ENCODE results near the gene POLR2L. TPM values are rescaled to one million over a fixed set of nuclear protein-coding genes. Genes with fewer than 3 reads are reported as not detected.

The POLR2L gene
- total and polyA plus RNA-seq, 10 donors, result 24.6 to 131 (median 66.2) TPM

DNA sequence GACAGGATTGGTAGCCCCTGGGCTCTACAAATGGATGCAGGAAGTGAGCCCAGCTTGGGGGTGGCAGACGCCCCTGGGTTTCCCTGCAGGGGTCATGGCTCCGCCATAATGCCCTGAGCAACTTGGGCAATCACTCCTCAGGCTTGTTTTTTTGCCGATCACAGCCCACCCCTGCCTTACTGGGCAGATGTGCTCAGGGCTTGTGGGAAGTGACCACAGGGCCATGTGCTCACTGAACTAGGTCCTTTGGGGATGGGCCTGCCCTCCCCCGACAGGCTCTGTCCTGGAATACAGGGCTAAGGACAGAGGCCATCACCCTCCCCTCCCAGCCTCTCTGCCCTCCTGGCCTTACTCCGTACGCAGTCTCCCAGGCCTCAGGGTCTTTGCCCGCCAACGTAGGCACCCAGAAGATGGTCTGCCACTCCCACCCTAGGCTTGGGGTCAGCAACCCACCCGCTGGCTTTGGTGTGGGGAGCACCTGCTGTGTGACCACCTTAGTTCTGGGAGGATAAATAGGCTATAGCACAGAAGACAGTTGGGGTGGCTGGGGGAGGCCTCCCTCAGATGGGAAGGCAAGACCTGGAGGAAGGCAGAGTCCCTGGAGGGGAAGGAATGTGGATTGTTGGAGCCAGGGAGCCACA, 28.8 kb downstream of the POLR2L start:
- 62 to 83% (median 80%) methylated on average over 4 to 9 of the region's 9 CpGs for WGBS, 5 donors
- H3K27ac ChIP-seq, result no peak overlapping the region
- intact Hi-C loops (cut with DNase I; ENCODE audit: low total_unique reads), result no loop called here
- peaks cover 9 to 44% (median 31%) of the 10 kb centered on the region in 6 donors for H3K4me1 ChIP-seq
- no peaks in the 10 kb centered on the region for H3K9me3 ChIP-seq
- TF ChIP-seq POLR2A (IDR thresholded peaks at IDR 0.05) (no peak), POLR2AphosphoS5 (IDR thresholded peaks at IDR 0.05) (peak; percentile 16 to 66 (median 45))
- H3K36me3 ChIP-seq, result peaks cover 0 to 48% (median 31%) of the 10 kb centered on the region in 6 donors
- H3K4me3 ChIP-seq, result no peak overlapping the region
- no peak for DNase-seq
- H3K27me3 ChIP-seq (replicated peaks in 1 of 7), result no peaks in the 10 kb centered on the region

DNA sequence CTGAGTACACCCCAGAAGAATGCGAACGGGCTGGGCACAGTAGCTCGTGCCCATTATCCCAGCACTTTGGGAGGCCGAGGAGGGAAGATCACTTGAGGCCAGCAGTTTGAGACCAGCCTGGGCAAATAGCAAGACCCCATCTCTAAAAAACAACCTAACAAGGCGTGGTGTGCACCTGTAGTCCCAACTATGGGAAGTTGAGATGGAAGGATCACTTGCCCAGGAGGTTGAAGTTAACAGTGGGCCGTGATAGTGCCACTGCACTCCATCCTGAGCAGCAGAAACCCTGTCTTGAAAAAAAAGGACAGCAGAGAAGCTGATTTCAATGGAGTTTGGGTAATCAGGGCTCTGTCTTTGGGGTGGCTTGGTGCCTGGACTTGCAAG, 29.3 kb downstream of the POLR2L start:
- TF ChIP-seq, protein P1, sequence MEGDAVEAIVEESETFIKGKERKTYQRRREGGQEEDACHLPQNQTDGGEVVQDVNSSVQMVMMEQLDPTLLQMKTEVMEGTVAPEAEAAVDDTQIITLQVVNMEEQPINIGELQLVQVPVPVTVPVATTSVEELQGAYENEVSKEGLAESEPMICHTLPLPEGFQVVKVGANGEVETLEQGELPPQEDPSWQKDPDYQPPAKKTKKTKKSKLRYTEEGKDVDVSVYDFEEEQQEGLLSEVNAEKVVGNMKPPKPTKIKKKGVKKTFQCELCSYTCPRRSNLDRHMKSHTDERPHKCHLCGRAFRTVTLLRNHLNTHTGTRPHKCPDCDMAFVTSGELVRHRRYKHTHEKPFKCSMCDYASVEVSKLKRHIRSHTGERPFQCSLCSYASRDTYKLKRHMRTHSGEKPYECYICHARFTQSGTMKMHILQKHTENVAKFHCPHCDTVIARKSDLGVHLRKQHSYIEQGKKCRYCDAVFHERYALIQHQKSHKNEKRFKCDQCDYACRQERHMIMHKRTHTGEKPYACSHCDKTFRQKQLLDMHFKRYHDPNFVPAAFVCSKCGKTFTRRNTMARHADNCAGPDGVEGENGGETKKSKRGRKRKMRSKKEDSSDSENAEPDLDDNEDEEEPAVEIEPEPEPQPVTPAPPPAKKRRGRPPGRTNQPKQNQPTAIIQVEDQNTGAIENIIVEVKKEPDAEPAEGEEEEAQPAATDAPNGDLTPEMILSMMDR (IDR thresholded peaks at IDR 0.05 in 8 of 11, conservative IDR thresholded peaks at IDR 0.05 in 3 of 11), result no peak
- no peak for TF ChIP-seq POLR2AphosphoS5 (IDR thresholded peaks at IDR 0.05)
- no peak for TF ChIP-seq POLR2A (IDR thresholded peaks at IDR 0.05)

GRCh38 chr11:812390-812789, 29.9 kb downstream of the POLR2L start:
- H3K4me3 ChIP-seq, result no peak overlapping the region
- DNase-seq, result no peak
- H3K27ac ChIP-seq, result no peak overlapping the region
- WGBS, 5 donors, result 82 to 97% (median 92%) methylated on average over 2 to 3 of the region's 3 CpGs
- H3K27me3 ChIP-seq (replicated peaks in 1 of 7), result no peaks in the 10 kb centered on the region
- H3K4me1 ChIP-seq, result peaks cover 16 to 51% (median 38%) of the 10 kb centered on the region in 6 donors
- intact Hi-C loops (cut with DNase I; ENCODE audit: low total_unique reads), result no loop called here
- no peaks in the 10 kb centered on the region for H3K9me3 ChIP-seq
- TF ChIP-seq, protein P1 (IDR thresholded peaks at IDR 0.05 in 8 of 11, conservative IDR thresholded peaks at IDR 0.05 in 3 of 11), result no peak
- TF ChIP-seq POLR2A (IDR thresholded peaks at IDR 0.05) (no peak), POLR2AphosphoS5 (IDR thresholded peaks at IDR 0.05) (no peak)
- H3K36me3 ChIP-seq, result peaks cover 0 to 48% (median 31%) of the 10 kb centered on the region in 6 donors

More for the DNA sequence above, 29.3 kb downstream of the POLR2L start:
- Histone ChIP-seq H3K4me3 (no peak overlapping the region), H3K9me3 (no peaks in the 10 kb centered on the region), H3K4me1 (peaks cover 14 to 44% (median 33%) of the 10 kb centered on the region in 6 donors), H3K27me3 (replicated peaks in 1 of 7) (no peaks in the 10 kb centered on the region), H3K27ac (no peak overlapping the region), H3K36me3 (peaks cover 0 to 48% (median 31%) of the 10 kb centered on the region in 6 donors)
- DNase-seq, result no peak
- WGBS, 5 donors, result 85 to 91% (median 89%) methylated on average over 6 of the region's 6 CpGs
- intact Hi-C loops (cut with DNase I; ENCODE audit: low total_unique reads), result no loop called here

GRCh38 chr11:811446-812245, 30.7 kb downstream of the POLR2L start:
- WGBS, 5 donors, result 66 to 79% (median 74%) methylated on average over 12 to 14 of the region's 14 CpGs
- no peak for DNase-seq
- Histone ChIP-seq H3K4me3 (peak overlapping the region in 1 of 8 donors; percentile 99), H3K36me3 (peaks cover 0 to 48% (median 31%) of the 10 kb centered on the region in 6 donors), H3K27ac (no peak overlapping the region), H3K9me3 (no peaks in the 10 kb centered on the region), H3K4me1 (peaks cover 16 to 53% (median 39%) of the 10 kb centered on the region in 6 donors), H3K27me3 (replicated peaks in 1 of 7) (no peaks in the 10 kb centered on the region)
- TF ChIP-seq, protein P1 (IDR thresholded peaks at IDR 0.05 in 8 of 11, conservative IDR thresholded peaks at IDR 0.05 in 3 of 11), result no peak
- no peak for TF ChIP-seq POLR2A (IDR thresholded peaks at IDR 0.05)
- no peak for TF ChIP-seq POLR2AphosphoS5 (IDR thresholded peaks at IDR 0.05)
- intact Hi-C loops (cut with DNase I; ENCODE audit: low total_unique reads), result no loop called here

Data from spleen (tissue), 11 donors.